Activated T-cell treated with anti-CD3 and anti-CD28 coated beads for 4 hours (primary cell): ENCODE results near the gene CALR3.
"Not testable (repeated sequence)": the region's sequence is repeated elsewhere in the genome, so short reads cannot be mapped to it uniquely, and the experiment has no call there.

Experiments used
- DNase-seq: peaks from one replicate; pipeline ENCODE4 v3.0.0-alpha.2; 2020

CALR3 gene

DNA sequence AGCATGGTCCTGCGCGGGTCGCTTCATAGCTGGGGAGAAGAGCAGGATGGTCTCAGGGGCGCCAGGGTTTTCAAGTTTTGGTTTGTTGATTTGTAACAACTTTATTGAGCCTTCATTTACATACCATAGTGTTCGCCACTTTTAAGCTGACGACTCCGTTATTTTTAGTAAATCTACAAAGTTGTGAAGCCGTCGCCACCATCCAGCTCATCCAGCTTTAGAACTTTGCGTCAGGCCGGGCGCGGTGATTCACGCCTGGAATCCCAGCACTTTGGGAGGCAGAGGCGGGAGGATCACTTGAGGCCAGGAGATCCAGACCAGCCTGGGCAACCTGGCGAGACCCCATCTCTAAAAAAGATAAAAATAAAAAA lies 631 bp upstream of the CALR3 start:
- no peak for DNase-seq

DNA sequence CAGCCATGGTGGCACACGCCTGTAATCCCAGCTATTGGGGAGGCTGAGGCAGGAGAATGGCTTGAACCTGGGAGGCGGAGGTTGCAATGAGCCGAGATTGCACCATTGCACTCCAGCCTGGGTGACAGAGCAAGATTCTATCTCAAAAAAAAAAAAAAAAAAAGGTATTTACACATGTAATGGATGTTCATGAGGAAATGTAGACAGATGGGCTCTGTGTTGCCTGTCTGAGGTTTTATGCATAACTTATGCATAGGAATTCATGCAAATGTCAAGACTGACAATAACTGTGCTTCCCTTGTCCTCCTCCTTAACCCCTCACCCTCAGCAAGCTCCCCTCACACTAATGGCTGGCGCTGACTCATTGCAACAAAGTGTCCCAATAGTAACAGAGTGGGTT lies 9.5 kb downstream of the CALR3 start:
- not testable (repeated sequence) for DNase-seq

DNA sequence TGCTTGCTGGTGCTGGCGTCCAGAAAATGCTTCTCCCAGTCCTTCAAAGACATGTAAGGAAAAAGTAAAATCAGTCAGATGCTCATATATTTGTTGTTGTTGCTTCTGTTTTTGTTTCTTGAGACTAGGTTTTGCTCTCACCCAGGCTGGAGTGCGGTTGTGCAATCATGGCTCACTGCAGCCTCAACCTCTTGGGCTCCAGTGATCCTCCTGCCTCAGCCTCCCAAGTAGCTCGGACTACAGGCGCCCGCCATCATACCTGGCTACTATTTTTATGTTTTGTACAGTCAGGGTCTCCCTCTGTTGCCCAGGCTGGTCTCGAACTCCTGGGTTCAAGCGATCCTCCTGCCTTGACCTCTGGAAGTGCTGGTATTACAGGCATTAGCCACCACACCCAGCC lies 13.2 kb downstream of the CALR3 start:
- no peak for DNase-seq

DNA sequence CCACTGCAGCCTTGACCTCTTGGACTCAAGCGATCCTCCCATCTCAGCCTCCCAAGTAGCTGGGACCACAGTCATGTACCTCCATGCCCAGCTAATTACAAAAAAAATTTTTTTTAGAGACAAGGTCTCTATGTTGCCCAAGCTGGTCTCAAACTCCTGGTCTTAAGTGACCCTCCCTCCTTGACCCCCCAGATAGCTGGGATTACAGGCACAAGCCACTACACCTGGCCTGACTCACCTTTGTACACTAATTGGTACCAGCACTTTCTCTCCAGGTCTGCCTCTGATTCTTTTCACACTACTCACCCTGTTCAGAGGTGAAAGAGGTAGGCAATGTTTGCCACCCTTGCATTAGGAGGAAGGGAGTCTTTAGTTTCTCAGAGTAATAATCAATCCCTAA lies 18.7 kb downstream of the CALR3 start:
- no peak for DNase-seq

DNA sequence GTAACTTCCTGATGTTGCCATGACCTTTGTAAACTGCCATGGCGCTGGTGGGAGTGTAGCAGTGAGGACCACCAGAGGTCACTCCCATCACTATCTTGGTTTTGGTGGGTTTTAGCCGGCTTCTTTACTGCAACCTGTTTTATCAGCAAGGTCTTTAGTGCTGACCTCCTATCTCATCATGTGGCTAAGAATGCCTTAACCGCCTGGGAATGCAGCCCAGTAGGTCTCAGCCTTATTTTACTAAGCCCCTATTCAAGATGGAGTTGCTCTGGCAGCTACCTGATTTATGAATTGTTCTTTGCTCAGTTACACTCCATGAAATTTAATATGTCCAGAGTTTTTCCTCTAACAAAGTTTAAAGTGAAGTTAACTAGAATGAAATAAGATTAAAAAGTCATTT lies 19.6 kb downstream of the CALR3 start:
- DNase-seq = no peak

DNA sequence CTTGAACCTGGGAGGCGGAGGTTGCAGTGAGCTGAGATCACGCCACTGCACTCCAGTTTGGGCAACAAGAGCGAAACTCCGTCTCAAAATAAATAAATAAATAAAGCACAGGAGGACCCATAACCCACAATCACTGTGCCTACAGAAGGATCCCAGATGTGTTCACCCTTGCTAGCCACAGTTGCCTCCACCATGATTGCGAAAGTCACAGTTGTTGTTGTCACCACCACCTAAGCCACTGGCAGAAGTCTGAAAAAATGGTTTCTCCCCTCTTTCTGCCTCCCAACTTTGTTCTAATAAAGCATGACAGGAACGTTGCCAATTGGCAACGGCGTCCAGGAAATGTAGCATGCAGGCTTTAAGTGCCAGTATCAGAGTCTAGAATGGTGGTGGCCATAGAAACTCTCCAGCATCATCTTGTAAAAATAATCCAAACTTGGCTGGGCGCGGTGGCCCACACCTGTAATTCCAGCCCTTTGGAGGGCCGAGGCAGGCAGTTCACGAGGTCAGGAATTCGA lies 22.0 kb downstream of the CALR3 start:
- no peak for DNase-seq

DNA sequence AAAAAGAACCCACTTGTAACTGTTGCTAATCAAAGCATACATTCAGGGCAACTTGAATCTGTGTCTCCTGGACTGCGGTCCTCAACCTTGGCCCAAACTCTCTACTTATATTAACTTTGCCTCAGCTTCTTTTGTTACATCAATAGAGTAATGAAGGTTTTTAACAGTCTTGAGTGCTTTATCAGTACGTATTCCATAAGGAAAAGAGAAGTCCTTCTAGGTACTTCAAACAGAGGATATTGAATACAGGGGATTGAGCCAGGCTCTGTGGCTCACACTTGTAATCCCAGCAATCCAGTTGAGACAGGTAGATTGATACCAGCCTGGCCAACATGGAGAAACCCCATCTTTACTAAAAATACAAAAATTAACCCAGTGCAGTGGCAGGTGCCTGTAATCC lies 23.0 kb downstream of the CALR3 start:
- DNase-seq = no peak

DNA sequence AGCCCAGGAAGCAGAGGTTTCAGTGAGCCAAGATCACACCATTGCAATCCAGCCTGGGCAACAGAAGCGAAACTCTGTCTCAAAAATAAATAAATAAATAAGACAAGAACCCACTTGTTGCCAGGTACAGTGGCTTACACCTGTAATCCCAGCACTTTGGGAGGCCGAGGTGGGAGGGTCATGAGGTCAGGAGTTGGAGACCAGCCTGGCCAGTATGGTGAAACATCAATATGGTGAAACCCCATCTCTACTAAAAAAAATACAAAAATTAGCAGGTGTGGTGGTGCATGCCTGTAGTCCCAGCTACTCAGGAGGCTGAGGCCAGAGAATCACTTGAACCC lies 23.4 kb downstream of the CALR3 start:
- not testable (repeated sequence) for DNase-seq

DNA sequence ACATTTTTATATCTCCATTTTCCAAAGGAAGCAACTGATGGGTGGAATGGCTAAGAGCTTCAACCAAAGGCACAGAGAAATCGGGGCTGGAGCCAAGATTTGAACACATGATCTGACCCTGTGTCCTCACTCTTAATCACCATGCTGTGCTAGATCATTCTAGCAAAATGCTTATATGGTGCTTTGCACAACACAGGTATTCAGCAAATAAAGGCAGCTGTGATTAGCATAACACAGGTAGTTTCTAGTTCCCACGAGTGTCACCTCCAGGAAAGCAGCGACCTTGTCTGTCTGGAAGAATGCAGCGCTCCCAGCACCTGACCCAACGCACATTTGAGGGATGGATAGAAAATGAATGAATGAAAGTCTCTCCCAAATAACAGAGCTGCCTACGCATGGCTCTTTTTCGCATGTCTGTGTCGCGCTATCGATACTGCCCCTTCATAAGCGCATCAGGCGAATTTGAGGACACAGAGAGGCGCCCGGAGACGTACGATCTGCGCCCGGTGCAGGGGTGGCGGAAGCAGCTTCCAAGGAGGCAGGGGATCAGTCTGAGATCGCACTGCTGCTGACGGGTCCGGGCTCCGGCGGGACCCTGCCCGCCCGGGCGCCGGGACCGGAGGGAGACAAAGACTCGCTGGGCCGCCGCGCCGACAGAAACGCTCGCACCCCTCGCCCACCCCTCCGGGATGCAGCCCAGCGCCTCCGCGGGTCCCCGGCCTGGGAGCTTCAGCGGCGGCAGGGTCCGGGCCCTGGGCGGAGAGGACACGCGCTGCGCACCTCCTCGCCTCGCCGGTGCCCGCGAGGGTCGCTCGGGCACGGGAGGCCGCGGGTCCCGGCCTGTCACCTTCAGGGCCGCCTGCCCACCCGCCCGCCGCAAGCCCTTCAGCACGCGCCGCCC lies 24.8 kb downstream of the CALR3 start:
- no peak for DNase-seq

DNA sequence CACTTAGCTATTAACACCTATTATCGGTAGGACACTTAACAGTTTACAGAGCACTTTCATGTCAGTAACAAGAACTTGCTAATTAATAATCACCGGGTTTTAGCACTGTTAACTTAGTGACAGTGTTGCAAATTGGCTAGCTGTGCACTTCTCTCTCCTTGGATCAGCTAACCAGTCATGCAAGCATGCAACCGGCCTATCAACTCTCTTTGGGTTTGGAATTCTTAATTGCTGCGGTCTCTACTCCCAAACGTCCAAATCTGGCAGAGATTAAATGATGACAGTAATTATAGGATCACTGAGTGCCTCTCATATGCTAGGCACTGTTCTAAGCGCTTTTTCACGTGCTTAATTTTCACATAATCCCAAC lies 25.4 kb downstream of the CALR3 start:
- DNase-seq = no peak

DNA sequence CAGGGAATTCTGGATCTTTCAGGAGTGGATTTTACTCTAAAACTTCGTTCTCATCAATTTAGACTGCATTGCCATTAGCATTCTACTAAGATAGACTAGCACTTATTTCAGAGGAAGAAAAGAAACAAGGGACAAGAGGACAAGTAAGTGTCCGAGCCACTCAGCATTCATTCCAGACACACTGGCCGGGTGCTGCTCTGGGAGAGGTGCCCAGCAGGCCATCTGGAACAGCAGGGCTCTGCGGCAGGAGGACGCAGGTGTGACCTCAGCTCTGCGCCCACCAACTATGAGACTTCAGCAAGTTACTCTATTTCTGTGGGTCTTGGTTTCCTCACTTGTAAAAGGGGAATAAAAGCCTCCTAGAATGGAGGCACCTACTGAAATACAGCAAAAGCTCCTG lies 28.4 kb downstream of the CALR3 start:
- no peak for DNase-seq

DNA sequence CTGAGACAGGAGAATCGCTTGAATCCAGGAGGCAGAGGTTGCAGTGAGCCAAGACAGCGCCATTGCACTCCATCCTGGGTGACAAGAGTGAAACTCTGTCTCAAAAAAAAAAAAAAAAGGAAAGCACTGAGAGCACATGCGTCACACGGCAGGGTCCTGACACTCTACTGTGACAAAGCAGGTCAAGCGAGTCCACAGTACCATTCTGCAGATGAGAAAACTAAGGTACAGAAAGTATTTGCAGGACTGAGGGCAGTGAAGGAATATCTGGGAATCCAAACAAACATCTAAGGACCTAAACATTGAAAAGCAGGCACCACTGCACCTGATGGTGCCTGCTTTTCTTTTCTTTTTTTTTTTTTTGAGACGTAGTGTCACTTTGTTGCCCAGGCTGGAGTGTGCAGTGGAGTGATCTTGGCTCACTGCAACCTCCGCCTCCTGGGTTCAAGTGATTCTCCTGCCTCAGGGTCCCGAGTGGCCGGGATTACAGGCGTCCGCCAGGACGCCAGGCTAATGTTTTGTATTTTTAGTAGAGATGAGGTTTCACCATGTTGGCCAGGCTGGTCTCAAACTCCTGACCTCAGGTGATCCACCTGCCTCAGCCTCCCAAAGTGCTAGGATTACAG lies 29.1 kb downstream of the CALR3 start:
- not testable (repeated sequence) for DNase-seq

DNA sequence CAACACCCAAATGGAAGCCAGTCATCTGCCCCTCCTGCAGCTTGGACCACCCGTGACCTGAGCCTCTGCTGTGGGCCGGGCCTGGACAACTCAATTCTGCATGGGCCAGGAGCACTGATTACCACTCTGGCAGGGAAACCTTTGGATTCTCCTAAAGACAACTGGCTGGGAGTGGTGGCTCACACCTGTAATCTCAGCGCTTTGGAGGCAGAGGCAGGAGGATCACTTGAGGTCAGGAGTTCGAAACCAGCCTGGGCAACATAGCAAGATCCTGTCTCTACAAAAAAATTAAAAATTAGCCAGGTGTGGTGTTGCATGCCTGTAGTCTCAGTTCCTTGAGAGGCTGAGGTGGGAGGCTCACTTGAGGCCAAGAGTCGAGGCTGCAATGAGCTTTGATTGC lies 30.7 kb downstream of the CALR3 start:
- no peak for DNase-seq

DNA sequence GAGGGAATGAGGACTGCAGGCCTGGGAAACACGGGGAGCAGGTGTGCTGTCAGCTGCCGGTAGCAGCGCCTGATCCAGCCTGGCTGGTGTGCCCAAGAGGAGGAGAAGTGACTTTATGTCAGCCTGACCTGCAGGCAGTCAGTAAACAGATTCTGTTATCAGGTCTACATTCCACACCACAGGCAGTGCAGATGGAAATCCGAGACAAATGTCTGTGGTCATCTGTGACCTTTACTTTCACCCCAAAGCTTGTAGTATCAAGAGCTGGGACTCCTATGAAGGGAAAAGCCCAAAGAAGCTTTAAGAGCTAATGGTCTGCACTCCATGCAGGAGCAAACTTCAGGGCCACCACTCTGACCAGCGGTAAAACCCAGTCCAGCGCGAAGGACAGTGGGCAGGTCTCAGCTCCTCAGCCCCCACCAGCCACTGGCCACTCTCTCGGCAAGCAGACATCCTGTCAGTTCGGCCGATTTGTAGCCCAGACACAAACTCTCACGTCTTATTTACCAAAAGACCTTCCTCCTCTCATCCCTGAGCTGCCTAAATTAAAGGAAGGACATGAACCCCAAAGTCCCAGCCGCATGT lies 31.9 kb downstream of the CALR3 start:
- DNase-seq = no peak

DNA sequence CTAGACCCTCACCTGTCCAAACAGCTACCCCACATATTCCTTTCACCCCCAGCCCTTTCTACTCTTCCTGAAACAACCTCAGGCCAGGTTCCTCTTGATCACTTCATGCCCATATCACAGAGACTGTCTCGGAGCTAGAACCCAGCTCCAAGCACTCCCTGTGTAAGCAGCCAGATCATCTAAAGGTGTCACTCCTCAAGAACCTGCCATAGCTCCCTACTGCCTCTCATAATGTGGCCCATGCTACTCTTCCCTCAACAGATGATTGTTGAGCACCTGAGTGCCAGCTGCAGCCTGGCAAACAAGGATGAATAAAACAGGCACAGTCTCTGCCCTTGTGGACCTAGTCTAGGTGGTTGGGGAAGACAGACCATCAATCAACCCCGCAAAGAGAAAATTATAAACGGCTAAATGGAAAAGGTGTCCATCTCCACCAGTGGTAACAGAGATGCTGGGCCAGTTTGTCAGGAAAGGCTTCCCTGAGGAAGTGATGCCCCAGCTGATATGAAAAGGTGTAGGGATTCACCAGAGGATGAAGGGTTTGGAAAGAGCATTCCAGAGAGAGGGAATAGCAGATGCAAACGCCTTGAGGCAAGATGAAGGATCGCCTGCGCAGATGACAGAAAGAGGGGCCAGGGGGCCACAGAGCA lies 32.5 kb downstream of the CALR3 start:
- no peak for DNase-seq

DNA sequence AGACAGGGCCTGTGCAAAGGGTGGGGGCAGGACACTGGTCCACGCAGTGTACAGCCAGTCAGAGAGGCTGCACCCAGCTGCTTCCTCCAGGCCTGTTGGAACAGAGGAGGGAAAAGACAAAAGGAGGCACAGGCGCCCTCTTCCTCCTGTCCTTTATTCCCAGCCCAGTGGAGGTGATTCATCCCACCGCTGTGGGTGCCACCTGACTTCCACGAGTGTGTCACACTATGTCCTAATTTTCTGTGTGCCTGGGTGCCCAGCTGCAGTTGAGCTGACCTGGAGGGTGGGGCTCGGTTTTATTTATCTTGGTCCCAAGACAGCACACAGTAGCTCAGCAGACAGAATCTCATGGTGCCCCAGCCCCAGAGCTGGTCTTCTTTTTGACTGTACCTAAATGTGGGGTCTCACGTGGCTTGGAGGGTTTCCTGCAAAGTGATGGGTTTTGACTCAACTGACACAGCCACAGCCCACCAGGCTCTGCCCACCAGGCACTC lies 33.2 kb downstream of the CALR3 start:
- no peak for DNase-seq

DNA sequence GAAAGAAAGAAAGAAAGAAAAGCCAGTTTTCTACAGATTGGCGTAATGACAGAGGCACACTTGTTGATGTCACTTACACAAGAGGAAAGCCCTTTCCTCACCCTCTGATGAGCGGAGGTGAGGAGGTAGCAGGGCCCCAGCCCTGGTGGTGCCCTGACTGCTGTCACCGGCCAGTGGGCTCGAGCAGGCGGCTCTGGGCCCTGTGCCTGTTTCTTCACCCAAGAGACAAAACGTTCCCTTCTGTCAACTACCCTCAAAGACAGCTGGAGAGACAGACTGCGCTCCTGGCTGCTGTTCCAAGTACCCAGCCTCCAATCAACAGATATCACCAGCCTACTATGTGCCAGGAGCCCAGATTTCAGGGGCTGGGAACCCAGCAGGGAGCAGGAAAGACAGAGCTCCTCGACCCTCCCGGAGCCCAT lies 34.3 kb downstream of the CALR3 start:
- DNase-seq = no peak

DNA sequence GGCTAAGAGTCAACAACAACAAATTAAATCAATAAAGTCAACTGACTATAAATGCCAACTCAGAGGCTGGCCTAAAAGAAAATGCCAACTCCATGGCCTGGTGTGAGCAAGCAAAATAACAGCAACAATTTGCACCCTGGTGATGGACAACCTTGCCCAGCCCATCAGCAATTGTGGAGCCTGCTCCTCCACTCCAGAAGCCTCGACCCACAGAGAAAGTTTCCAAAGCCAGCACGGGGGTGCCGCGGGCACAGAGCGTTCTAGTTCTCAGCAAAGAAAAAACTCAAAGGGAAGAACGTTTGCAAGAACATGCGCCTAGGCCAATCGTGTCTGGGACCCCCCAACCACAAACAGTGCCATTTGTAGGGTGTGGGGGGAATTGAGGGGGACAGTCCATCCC lies 35.5 kb downstream of the CALR3 start:
- no peak for DNase-seq

DNA sequence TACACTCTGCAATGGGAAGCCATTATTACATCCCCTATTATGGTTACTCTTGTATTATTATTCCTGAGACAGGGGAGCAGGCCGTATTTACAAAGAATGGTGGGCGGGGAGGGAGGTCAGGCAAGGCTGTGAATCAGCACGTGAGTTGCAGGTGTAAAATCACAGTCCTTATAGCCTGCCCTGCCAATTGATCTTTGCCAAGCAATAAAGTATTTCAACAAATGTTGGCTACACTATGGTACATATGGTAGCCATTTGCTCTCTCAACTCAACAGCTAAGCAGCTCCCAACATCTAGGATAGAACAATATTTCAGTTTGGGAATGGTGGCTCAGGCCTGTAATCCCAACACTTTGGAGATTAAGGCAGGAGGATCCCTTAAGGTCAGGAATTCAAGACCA lies 36.3 kb downstream of the CALR3 start:
- DNase-seq = no peak

DNA sequence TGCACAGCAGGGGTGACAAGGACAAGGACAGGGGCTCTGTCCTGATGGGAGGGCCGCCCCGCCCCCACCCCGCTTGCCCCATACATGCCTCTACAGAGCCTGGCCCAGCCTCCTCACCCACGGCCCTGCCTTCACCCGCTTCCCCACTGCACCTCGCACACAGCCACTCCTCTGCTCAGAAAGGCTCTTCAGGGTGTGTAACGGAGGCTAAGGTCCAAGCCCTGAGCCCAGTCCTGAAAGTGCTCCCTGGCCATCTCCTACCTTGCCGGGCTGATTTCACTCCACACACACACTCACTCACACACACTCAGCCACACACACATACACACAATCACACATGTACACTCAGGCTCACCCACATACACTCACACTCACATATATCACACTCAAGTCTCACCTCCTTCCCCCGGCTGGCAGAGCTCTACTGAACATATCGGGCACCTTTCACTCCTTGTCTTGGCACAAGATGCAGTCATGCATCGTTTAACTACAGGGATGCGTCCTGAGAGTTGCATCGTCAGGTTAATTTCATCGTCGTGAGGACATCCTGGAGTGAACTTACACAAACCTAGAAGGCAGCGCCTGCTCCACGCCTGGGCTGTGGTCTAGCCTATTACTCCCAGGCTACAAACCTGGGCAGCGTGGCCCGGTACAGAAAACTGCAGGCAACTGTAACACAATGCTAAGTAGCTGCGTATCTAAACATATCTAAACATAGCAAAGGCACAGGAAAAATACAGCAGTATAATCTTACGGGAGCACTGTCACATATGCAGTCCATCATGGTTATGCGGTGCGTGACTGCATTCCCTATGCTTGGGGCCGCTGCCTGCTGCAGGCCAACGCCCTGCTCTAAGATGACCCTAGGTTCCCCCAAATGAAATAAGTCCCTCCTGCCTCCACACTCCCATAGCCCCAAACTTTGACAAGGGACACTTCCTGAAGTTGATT lies 37.3 kb downstream of the CALR3 start:
- DNase-seq = no peak

DNA sequence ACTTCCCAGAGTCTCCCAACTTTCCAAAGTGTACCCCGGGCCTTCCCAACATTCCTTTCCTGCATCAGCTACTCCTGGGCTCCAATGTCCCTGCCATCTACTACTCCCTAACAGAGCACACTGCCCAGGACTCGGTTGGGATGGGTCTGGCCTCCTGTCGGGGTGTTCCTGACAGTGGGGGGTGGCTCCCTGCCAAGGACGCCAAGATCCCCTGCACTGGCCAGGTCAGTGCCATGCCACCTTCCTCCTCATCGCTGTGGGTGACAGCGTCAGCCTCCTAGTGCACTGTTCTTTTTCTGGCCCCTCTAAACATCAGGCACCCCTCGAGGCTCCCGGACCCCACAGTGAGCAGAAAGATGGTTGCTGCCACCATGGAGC lies 38.0 kb downstream of the CALR3 start:
- DNase-seq = no peak

DNA sequence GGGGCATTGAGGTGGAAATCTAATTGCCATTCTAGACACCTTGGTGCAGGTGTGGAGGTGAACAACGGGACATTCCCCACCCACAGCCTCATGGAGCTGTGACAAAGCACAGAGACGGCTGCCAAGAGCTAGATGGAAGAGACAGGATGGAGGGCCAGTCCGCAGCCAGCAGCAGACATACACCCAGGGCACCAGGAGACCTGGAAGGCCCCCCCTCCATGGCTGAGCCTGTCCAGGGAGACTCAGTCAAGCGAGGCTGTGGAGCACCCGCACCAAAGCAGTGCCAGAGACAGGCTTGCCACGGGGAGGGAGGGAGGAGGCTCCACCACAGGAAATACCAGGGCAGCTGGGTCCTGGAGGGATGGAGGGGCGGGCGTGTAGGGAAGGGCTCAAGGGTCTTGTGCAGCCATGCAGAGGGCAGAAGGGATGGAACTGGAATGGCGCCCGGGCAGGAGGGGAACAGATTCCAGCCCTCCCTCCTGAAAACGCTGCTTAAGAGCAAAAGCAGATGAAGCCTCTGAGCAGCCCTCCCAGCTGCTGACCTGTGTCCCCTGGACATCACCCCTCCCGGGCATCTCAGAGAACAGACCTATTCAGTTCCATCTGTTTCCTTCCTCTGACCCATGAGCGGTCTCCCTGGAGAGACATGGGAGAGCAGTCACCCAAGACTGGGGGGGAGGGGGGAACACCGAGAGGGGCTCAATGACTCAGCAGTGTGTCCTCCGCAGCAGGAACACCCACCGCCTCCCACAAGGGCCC lies 38.6 kb downstream of the CALR3 start:
- no peak for DNase-seq
